Adipocyte (in vitro differentiated cells): ENCODE data around the gene P2RX2.
"Not testable (repeated sequence)": the region's sequence is repeated elsewhere in the genome, so short reads cannot be mapped to it uniquely, and the experiment has no call there.

Experiments
- DNase-seq: peaks from one replicate; pipeline ENCODE4 v3.0.0-alpha.2; 2015; ENCODE audit warnings: low read depth
- H3K27me3 ChIP-seq: replicated peaks from 2 replicates; pipeline ENCODE4 v1.7.0; 2013; ENCODE audit warnings: mild to moderate bottlenecking, low read length, moderate library complexity; ENCODE audit not compliant: control insufficient read depth, insufficient read depth
- H3K36me3 ChIP-seq: 2 replicates; pipeline ENCODE4 v1.7.0; 2013; ENCODE audit warnings: low read length, mild to moderate bottlenecking, moderate library complexity; ENCODE audit not compliant: control insufficient read depth, insufficient read depth, severe bottlenecking
- H3K4me1 ChIP-seq: 2 replicates; pipeline ENCODE4 v1.7.0; 2013; ENCODE audit warnings: mild to moderate bottlenecking, low read length, moderate library complexity; ENCODE audit not compliant: control insufficient read depth, insufficient read depth
- H3K4me3 ChIP-seq: 2 replicates; pipeline ENCODE4 v1.7.0; 2013; ENCODE audit warnings: mild to moderate bottlenecking, low read length, moderate library complexity
- H3K9ac ChIP-seq: 2 replicates; pipeline ENCODE4 v1.7.0; 2013; ENCODE audit warnings: mild to moderate bottlenecking, low read length, moderate library complexity
- H3K9me3 ChIP-seq: 2 replicates; pipeline ENCODE4 v1.7.0; 2013; ENCODE audit warnings: mild to moderate bottlenecking, low read length, moderate library complexity; ENCODE audit not compliant: control insufficient read depth

Gene P2RX2

GRCh38 chr12:132596016-132596415, 22.6 kb upstream of the P2RX2 start:
- Histone ChIP-seq H3K36me3 (no peaks in the 10 kb centered on the region), H3K4me3 (no peak overlapping the region), H3K9me3 (no peaks in the 10 kb centered on the region), H3K9ac (no peak overlapping the region), H3K4me1 (peaks cover 12% of the 10 kb centered on the region), H3K27me3 (peaks cover 4% of the 10 kb centered on the region)
- peak; percentile 16 for DNase-seq

- Histone ChIP-seq H3K4me1 (peaks cover 12% of the 10 kb centered on the region), H3K36me3 (no peaks in the 10 kb centered on the region), H3K4me3 (peak overlapping the region; percentile 73), H3K9me3 (no peaks in the 10 kb centered on the region), H3K27me3 (peaks cover 19% of the 10 kb centered on the region), H3K9ac (no peak overlapping the region)
- DNase-seq, result peak; percentile 53
Measured at GRCh38 chr12:132597333-132598316, 21.0 kb upstream of the P2RX2 start.

DNA sequence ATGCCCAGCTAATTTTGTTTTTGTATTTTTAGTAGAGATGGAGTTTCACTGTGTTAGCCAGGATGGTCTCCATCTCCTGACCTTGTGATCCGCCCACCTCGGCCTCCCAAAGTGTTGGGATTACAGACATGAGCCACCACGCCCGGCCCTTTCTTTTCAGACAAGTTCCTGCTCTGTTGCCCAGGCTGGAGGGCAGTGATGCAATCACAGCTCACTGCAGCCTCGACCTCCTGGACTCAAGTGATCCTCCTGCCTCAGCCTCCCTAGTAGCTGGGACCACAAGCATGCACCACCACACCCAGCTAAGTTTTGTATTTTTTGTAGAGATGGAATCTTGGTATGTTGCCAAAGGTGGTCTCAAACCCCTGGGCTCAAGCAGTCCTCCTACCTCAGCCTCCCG, 19.1 kb upstream of the P2RX2 start:
- H3K36me3 ChIP-seq, H3K9ac ChIP-seq, H3K4me3 ChIP-seq, DNase-seq, H3K9me3 ChIP-seq: not testable (repeated sequence)
- peaks cover 12% of the 10 kb centered on the region for H3K4me1 ChIP-seq
- H3K27me3 ChIP-seq, result peaks cover 30% of the 10 kb centered on the region

GRCh38 chr12:132600048-132601032, 18.2 kb upstream of the P2RX2 start:
- Histone ChIP-seq H3K4me1 (peaks cover 12% of the 10 kb centered on the region), H3K9ac (peak overlapping the region; percentile 71), H3K4me3 (peak overlapping the region; percentile 74), H3K9me3 (no peaks in the 10 kb centered on the region), H3K36me3 (no peaks in the 10 kb centered on the region), H3K27me3 (peaks cover 34% of the 10 kb centered on the region)
- peak; percentile 65 for DNase-seq

GRCh38 chr12:132601171-132601883, 17.2 kb upstream of the P2RX2 start:
- peaks cover 9% of the 10 kb centered on the region for H3K4me1 ChIP-seq
- no peaks in the 10 kb centered on the region for H3K9me3 ChIP-seq
- H3K36me3 ChIP-seq, result no peaks in the 10 kb centered on the region
- no peak overlapping the region for H3K4me3 ChIP-seq
- H3K27me3 ChIP-seq, result peaks cover 41% of the 10 kb centered on the region
- DNase-seq, result no peak
- H3K9ac ChIP-seq, result no peak overlapping the region

- no peak overlapping the region for H3K4me3 ChIP-seq
- no peaks in the 10 kb centered on the region for H3K9me3 ChIP-seq
- DNase-seq, result no peak
- no peak overlapping the region for H3K9ac ChIP-seq
- H3K4me1 ChIP-seq, result peaks cover 5% of the 10 kb centered on the region
- H3K27me3 ChIP-seq, result peaks cover 55% of the 10 kb centered on the region
- H3K36me3 ChIP-seq, result no peaks in the 10 kb centered on the region
Measured at GRCh38 chr12:132602572-132603239, 15.9 kb upstream of the P2RX2 start.

GRCh38 chr12:132603240-132604150, 15.1 kb upstream of the P2RX2 start:
- Histone ChIP-seq H3K9ac (no peak overlapping the region), H3K4me3 (no peak overlapping the region), H3K36me3 (no peaks in the 10 kb centered on the region), H3K27me3 (peaks cover 62% of the 10 kb centered on the region), H3K4me1 (peaks cover 5% of the 10 kb centered on the region), H3K9me3 (no peaks in the 10 kb centered on the region)
- DNase-seq, result no peak

- Histone ChIP-seq H3K4me3 (no peak overlapping the region), H3K4me1 (peaks cover 9% of the 10 kb centered on the region), H3K9me3 (no peaks in the 10 kb centered on the region), H3K36me3 (no peaks in the 10 kb centered on the region), H3K9ac (no peak overlapping the region), H3K27me3 (peaks cover 65% of the 10 kb centered on the region)
- no peak for DNase-seq
Measured at GRCh38 chr12:132604151-132604618, 14.4 kb upstream of the P2RX2 start.

DNA sequence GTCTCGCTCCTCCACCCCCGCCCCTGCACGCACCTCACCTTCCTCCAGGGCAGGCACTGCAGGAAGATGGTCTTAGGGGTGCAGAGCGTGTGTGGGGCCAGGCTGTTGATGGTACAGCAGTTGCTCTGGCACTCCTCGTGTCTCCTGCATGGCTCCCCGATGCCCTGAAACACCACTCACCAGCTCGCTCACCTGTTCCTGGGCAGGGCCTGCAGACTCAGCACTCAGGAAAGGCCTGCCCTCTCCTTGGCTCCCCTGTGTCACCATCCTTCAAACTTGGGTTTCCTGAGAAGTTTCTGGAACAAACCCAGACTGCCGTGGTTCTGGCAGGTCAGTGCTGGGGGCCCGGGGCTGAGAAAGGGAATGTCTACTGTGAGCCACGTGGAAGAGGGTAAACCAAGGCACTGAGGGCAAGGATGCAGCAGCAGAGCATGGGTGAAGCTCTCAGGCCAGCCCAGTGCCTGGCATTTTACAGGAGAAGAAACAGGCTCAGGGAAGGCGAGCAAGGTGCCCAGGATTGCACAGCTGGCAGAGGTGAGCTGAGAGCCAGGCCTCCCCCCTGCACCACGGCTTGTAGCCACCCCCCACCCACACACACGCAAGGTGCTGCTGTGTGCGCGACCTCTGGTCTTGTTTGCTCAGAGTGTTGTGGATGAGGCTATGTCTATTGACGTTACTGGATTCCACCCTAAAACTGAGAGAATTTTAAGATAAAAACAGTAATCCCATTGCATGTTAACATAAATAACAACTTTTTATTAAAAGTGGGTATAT, 13.7 kb upstream of the P2RX2 start:
- DNase-seq, result no peak
- Histone ChIP-seq H3K9ac (no peak overlapping the region), H3K27me3 (peaks cover 70% of the 10 kb centered on the region), H3K36me3 (no peaks in the 10 kb centered on the region), H3K9me3 (no peaks in the 10 kb centered on the region), H3K4me1 (peaks cover 9% of the 10 kb centered on the region), H3K4me3 (no peak overlapping the region)
